Hematopoietic multipotent progenitor cell (in vitro differentiated cells): ENCODE results near the gene GDPD3. TPM values are rescaled to one million over a fixed set of nuclear protein-coding genes. Genes with fewer than 3 reads are reported as not detected.

Source experiments
- DNase-seq, 3 donors: peaks; one replicate each; pipeline ENCODE4 v3.0.0-alpha.2; 2011 to 2015; ENCODE audit warnings: low read depth in 2 of 3, low spot score in 2 of 3
- total RNA-seq: library from RNA; depleted of rRNA; stranded (reverse); fragments of >200 nt; gene quantifications from one replicate; pipeline ENCODE4 v1.2.3, GENCODE V29; 2012

Gene GDPD3
- 1.1 TPM for total RNA-seq

DNA sequence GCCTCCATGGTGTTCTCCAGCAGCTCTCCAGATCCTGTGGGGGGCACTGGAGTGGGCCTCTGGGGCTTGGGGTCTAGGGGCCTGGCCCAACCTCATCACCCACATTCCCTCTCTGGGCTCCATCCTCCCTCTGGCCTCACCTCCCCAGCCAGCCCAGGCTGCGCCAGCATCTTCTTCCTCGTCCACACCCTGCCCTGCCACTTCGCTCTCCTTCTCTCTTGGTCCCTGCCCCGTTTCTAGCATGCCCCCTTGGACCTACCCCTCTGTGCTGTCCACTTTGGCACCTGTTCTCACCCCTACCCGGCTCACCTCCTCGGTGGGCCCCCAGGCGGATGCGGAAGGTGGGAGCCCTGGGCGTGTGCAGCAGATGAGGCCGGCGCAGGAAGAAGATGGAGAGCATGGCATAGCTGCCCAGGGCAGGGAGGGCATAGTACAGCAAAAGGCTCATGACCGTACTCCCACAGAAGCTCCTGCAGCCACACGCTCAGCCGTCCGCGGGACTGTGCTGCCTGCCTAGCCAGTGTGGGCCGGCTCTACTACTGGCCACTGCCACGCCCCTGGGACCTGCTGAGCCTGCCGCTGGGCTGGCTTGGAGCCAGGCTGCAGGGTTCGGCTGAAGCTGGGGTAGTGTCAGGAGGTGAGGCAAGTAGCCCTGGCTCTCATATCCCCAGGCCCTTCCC lies at the start of gene GDPD3:
GDPD3 (minus strand) TSS at position 507 of the 680 bp plus-strand sequence; CDS start at position 448, 59 bp downstream.
- no peak for DNase-seq

GRCh38 chr16:30157214-30157613 lies 43.9 kb upstream of the GDPD3 start:
- DNase-seq: no peak

GRCh38 chr16:30155188-30155587 lies 41.9 kb upstream of the GDPD3 start:
- no peak for DNase-seq

- no peak for DNase-seq
These were observed 39.2 kb upstream of the GDPD3 start for GRCh38 chr16:30152517-30152916.

- no peak for DNase-seq
These were observed 37.8 kb upstream of the GDPD3 start for GRCh38 chr16:30151091-30151490.

- DNase-seq: no peak
These were observed 36.1 kb upstream of the GDPD3 start for GRCh38 chr16:30149250-30149930.

- no peak for DNase-seq
These were observed 34.6 kb upstream of the GDPD3 start for GRCh38 chr16:30147843-30148510.

DNA sequence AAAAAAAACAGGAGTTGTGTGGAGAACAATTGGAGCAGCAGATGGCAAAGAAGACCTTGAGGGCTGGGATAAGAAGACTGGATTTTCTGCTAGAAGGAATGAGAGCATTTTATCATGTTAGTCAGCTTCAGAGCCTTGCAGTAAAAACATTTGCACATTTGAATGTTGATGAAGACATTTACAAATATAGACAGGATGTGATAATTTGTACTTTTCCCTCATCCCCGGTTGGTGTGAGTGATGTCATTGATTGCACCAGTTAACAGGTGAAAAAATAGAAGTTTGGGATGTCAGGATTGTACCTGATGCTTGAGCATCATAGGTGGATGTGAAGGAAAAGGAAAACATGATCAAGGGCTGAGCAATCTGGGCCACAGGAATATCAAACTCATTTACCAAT lies 32.3 kb upstream of the GDPD3 start:
- no peak for DNase-seq

GRCh38 chr16:30144917-30145316 lies 31.6 kb upstream of the GDPD3 start:
- DNase-seq: no peak

- DNase-seq: no peak
These were observed 30.7 kb upstream of the GDPD3 start for GRCh38 chr16:30144017-30144416.

GRCh38 chr16:30143347-30143702 lies 30.0 kb upstream of the GDPD3 start:
- no peak for DNase-seq

GRCh38 chr16:30142672-30143346 lies 29.5 kb upstream of the GDPD3 start:
- DNase-seq: peak in 2 of 3 donors; percentile 24 to 39

DNA sequence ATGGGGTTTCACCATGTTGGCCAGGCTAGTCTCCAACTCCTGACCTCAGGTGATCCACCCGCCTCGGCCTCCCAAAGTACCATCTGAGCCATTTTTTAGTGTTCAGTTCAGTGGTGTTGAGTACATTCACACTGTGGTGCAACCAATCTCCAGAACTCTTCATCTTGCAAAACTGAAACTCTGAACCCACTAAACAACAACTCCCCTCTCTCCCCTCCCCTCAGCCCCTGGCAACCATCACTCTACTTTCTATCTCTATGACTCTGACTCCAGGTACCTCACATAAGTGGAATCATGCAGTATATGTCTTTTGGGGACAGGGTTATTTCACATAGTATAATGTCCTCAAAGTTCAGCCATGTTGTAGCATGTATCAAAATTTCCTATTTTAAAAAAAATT lies 28.4 kb upstream of the GDPD3 start:
- no peak for DNase-seq

GRCh38 chr16:30139583-30140481 lies 26.5 kb upstream of the GDPD3 start:
- peak in 1 of 3 donors; percentile 10 for DNase-seq

DNA sequence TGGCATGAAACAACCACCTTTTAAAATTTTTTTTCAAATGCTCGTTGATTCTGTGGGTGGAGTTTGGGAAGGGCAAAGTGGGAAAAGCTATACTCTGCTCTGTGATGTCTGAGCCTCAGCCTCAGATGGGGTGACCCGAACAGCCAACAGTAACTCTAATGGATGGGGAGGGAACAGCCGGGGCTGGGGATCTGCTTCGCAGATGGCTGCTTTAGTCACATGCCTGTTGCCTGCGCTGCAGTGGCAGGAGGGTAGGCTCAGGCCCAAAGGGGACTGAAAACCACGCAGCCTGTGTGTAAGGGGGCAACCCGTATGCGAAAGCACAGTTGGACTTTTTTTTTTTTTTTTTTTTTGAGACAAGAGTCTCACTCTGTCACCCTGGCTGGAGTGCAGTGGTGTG lies 24.6 kb upstream of the GDPD3 start:
- DNase-seq: no peak

- DNase-seq: no peak
These were observed 23.8 kb upstream of the GDPD3 start for GRCh38 chr16:30136971-30137605.

DNA sequence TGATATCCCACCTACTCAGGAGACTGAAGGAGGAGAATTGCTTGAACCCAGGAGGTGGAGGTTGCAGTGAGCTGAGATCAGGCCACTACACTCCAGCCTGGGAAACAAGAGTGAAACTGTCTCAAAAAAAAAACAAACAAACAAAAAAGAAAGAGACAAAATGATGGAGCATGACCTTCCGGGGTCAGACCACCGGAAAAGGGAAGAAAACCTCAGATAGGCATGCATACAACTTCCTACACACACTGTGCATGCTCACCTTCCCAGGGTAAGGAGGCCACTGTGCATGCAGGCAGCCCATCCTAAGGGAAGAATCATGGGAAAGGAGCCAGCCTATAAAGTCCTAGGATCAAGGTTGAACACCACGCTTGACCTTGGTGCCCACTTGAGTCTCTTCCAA lies 19.3 kb upstream of the GDPD3 start:
- DNase-seq: no peak

GRCh38 chr16:30131869-30132475 lies 18.6 kb upstream of the GDPD3 start:
- no peak for DNase-seq

DNA sequence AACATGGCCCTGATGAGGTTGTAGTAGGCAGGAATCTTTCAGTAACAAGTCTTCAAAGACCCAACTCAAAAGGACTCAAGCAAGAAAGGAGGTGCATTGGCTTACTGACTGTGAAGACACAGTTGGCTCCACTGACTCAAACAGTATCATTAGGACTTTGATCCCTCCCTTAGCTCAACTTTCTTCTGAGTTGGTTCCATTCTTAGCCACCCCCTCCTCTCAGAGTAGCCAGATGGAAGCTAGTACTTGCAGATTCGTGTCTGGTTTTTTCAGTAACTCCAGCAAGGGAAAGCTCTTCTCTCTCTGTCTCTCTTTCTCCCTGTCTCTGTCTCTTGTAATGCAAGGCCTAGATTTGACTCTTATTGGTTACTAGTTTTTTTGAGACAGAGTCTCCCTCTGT lies 14.7 kb upstream of the GDPD3 start:
- DNase-seq: no peak
